BJ (cell line): ENCODE results near the gene HMCN2. TPM values are rescaled to one million over a fixed set of nuclear protein-coding genes. Genes with fewer than 3 reads are reported as not detected.

ENCODE experiments used
- CTCF ChIA-PET: fragments of 350-600 bp; formaldehyde crosslinking; extraction: SDS; loops from one replicate; lab custom pipeline; 2021; ENCODE audit warnings: antibody characterized with exemption, inconsistent platforms; lab: Yijun Ruan, JAX
- POLR2A ChIA-PET: fragments of 300-600 bp; sonication (Branson Sonifier 250); formaldehyde crosslinking; extraction: SDS; loops from one replicate; lab custom pipeline; 2021; ENCODE audit warnings: antibody characterized with exemption; lab: Charles Lee
- DNase-seq: peaks from one replicate; pipeline ENCODE4 v3.0.0-alpha.2; 2011; ENCODE audit warnings: low read depth
- H3K27me3 ChIP-seq: 2 replicates; pipeline ENCODE4 v1.6.0; 2011; ENCODE audit warnings: low read length; ENCODE audit not compliant: control insufficient read depth, insufficient read depth
- H3K36me3 ChIP-seq: 2 replicates; pipeline ENCODE4 v1.5.1; 2011; ENCODE audit warnings: low read length; ENCODE audit not compliant: control insufficient read depth, insufficient read depth
- H3K4me3 ChIP-seq: 2 replicates; pipeline ENCODE4 v1.5.1; 2011; ENCODE audit warnings: low read depth, mild to moderate bottlenecking, control low read depth, low read length
- polyA plus RNA-seq: library from polyadenylated mRNA; depleted of rRNA; stranded (reverse); fragments of >200 nt; gene quantifications from 2 replicates; pipeline ENCODE4 v1.2.3, GENCODE V29; 2011
- TF ChIP-seq, protein P1 (sequence below): IDR thresholded peaks from 2 replicates; pipeline ENCODE4 v1.5.1; 2011; ENCODE audit warnings: low read depth, mild to moderate bottlenecking, control low read depth, inconsistent platforms, low read length, moderate library complexity; ENCODE audit not compliant: insufficient read depth

Gene HMCN2
- polyA plus RNA-seq, 1 experiment, result not detected

DNA sequence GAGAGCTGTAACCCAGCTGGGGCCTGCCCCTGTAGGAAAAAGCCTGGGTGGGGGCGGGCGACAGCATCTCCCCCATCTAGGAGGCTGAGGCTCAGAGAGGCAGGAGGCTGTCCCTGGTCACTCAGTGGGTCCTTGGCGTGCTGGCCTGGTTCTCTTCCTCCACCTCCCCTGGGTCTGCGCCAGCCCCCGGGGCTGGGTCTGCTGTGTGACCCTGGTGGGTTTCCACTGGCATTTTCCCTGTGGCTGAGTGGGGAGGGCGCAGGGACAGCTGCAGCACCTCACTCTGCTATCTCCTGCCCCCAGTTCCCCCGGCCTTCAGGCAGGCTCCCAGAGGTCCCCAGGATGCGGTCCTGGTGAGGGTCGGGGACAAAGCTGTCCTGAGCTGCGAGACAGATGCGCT, 119.7 kb downstream of the HMCN2 start:
- TF ChIP-seq, protein P1, sequence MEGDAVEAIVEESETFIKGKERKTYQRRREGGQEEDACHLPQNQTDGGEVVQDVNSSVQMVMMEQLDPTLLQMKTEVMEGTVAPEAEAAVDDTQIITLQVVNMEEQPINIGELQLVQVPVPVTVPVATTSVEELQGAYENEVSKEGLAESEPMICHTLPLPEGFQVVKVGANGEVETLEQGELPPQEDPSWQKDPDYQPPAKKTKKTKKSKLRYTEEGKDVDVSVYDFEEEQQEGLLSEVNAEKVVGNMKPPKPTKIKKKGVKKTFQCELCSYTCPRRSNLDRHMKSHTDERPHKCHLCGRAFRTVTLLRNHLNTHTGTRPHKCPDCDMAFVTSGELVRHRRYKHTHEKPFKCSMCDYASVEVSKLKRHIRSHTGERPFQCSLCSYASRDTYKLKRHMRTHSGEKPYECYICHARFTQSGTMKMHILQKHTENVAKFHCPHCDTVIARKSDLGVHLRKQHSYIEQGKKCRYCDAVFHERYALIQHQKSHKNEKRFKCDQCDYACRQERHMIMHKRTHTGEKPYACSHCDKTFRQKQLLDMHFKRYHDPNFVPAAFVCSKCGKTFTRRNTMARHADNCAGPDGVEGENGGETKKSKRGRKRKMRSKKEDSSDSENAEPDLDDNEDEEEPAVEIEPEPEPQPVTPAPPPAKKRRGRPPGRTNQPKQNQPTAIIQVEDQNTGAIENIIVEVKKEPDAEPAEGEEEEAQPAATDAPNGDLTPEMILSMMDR, result no peak
- Histone ChIP-seq H3K27me3 (peaks cover 3% of the 10 kb centered on the region; the same call in 1 of the 2 replicates), H3K36me3 (no peaks in the 10 kb centered on the region), H3K4me3 (no peak overlapping the region)
- no peak for DNase-seq
- CTCF ChIA-PET, result interaction anchor here (1.4 to 1.5 kb wide), 2 partner anchors 15 to 142 kb away, joined by 3 to 4 read pairs; no protein-coding TSS in a partner anchor
- POLR2A ChIA-PET, result no interaction called here

DNA sequence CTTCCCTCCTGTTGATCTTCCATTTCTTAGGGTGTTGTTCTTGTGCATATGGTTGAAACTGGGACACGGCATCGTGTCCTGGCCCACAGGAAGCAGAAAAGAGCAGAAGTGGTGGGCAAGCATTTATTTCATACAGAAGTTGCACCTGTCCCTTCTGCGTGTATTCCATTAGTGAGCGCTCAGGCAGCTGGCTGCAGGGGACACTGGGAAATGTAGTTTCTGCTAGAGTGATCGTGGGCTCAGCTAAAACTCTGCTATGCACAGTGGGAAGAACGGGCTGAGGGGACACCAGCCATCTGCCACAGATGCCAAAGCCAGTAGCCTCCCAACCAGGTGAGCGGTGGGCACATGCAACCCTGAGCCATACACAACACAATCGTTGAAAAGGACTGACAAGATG, 121.8 kb downstream of the HMCN2 start:
- peaks cover 3% of the 10 kb centered on the region; the same call in 1 of the 2 replicates for H3K27me3 ChIP-seq
- ChIA-PET CTCF (interaction anchor here (1.0 kb wide), 1 partner anchor 11 kb away, joined by 5 read pairs; no protein-coding TSS in a partner anchor), POLR2A (no interaction called here)
- TF ChIP-seq, protein P1, result no peak
- no peak overlapping the region for H3K4me3 ChIP-seq
- no peak for DNase-seq
- no peaks in the 10 kb centered on the region for H3K36me3 ChIP-seq

DNA sequence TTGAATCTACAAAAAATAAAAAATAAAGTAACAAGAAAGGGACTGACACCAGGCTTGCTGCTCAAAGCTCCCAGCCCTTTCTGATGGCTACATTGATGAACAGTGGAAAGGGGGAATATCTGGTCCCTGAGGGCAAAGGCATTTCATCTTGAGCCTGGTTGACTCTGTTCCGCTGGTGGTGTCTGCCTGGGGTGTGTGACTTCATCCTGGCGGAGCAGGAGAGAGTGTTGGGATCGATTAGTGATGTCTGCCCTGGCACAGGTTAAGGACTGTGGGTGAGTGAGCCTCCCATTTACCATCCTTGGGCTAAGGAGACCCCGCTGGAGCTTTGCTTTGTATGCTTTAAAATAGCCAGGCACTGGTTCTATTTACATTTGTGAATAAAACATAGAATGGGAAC, 122.3 kb downstream of the HMCN2 start:
- Histone ChIP-seq H3K4me3 (no peak overlapping the region), H3K27me3 (peaks cover 3% of the 10 kb centered on the region; the same call in 1 of the 2 replicates), H3K36me3 (no peaks in the 10 kb centered on the region)
- ChIA-PET CTCF (interaction anchor here (1.0 to 1.3 kb wide), 2 partner anchors 9 to 12 kb away, joined by 3 to 5 read pairs; no protein-coding TSS in a partner anchor), POLR2A (no interaction called here)
- DNase-seq, result no peak
- TF ChIP-seq, protein P1, result no peak

DNA sequence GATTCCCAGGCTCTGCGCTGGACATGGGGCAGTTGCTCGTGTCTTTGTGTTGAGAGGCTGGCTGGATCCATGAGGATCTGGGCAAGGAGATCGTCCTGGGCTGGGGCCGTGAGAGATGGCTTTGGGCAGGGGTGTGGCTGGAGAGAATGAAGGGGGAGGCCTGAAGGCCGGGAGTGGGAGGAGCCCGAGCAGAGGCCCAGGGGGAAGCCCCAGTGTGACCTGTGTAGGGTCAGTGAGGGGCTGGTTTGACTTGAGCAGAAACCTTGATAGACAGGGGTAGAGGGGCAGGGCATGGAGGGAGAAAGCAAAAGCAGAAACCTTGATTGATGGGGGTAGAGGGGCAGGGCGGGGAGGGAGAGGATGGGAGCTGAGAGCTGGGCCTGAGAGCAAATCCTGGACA, 124.8 kb downstream of the HMCN2 start:
- POLR2A ChIA-PET, result no interaction called here
- H3K36me3 ChIP-seq, result no peaks in the 10 kb centered on the region
- no peak for DNase-seq
- TF ChIP-seq, protein P1, result no peak
- CTCF ChIA-PET, result no interaction called here
- H3K4me3 ChIP-seq, result no peak overlapping the region
- H3K27me3 ChIP-seq, result peaks cover 2% of the 10 kb centered on the region; the same call in 1 of the 2 replicates

DNA sequence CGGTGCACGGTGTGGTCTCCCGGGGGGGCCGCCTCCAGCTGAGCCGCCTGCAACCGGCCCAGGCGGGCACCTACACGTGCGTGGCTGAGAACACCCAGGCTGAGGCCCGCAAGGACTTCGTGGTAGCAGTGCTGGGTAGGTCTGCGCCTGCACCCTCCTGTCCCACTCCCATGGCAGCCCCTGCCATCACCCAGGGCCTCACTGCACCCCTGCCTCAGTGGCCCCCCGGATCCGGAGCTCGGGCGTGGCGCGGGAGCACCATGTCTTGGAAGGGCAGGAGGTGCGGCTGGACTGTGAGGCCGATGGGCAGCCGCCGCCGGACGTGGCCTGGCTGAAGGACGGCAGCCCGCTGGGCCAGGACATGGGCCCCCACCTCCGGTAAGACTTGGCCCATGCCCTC, 125.4 kb downstream of the HMCN2 start:
- peaks cover 2% of the 10 kb centered on the region; the same call in 1 of the 2 replicates for H3K27me3 ChIP-seq
- ChIA-PET POLR2A (no interaction called here), CTCF (no interaction called here)
- no peak for DNase-seq
- H3K4me3 ChIP-seq, result no peak overlapping the region
- no peaks in the 10 kb centered on the region for H3K36me3 ChIP-seq
- TF ChIP-seq, protein P1, result no peak
